ENCODE measurements around the gene ZBTB16. TPM values are rescaled to one million over a fixed set of nuclear protein-coding genes. Genes with fewer than 3 reads are reported as not detected.
A peak's percentile ranks its signal among the peaks of the same experiment; 100 is the strongest.

Gene ZBTB16
- total and polyA plus RNA-seq, 4 donors, result 32.9 to 283 (median 74.5) TPM

GRCh38 chr11:114250993-114251814 lies 191.7 kb downstream of the ZBTB16 start:
- 50 to 57% methylated on average over 14 of the region's 14 CpGs for WGBS, 2 donors
- no peak overlapping the region for H3K4me3 ChIP-seq (ENCODE audit: low read length in 2 of 2)
- no peaks in the 10 kb centered on the region for H3K4me1 ChIP-seq (ENCODE audit: control insufficient read depth in 1 of 2, insufficient read depth in 2 of 2, low read length in 2 of 2)
- peak overlapping the region in 1 of 2 donors; percentile 36 for H3K27ac ChIP-seq (ENCODE audit: low read depth in 1 of 2, low read length in 2 of 2)
- peak; percentile 61 to 85 for DNase-seq
- H3K27me3 ChIP-seq (ENCODE audit: control insufficient read depth in 1 of 2, insufficient read depth in 2 of 2, low read length in 1 of 2), result no peaks in the 10 kb centered on the region
- peaks cover 0 to 9% of the 10 kb centered on the region in 2 donors for H3K36me3 ChIP-seq (ENCODE audit: control insufficient read depth in 1 of 2, insufficient read depth in 2 of 2, low read length in 1 of 2)
- intact Hi-C loops (cut with DNase I), result no loop called here
- H3K9me3 ChIP-seq (ENCODE audit: control insufficient read depth, low read length), result no peaks in the 10 kb centered on the region
- ATAC-seq (ENCODE audit: low FRiP score), result peak; percentile 75

GRCh38 chr11:114251815-114252337 lies 192.4 kb downstream of the ZBTB16 start:
- Histone ChIP-seq H3K36me3 (ENCODE audit: control insufficient read depth in 1 of 2, insufficient read depth in 2 of 2, low read length in 1 of 2) (peaks cover 0 to 7% of the 10 kb centered on the region in 2 donors), H3K9me3 (ENCODE audit: control insufficient read depth, low read length) (no peaks in the 10 kb centered on the region), H3K27me3 (ENCODE audit: control insufficient read depth in 1 of 2, insufficient read depth in 2 of 2, low read length in 1 of 2) (no peaks in the 10 kb centered on the region), H3K4me1 (ENCODE audit: control insufficient read depth in 1 of 2, insufficient read depth in 2 of 2, low read length in 2 of 2) (peaks cover 0 to 1% of the 10 kb centered on the region in 2 donors), H3K27ac (ENCODE audit: low read depth in 1 of 2, low read length in 2 of 2) (peak overlapping the region in 1 of 2 donors; percentile 15), H3K4me3 (ENCODE audit: low read length in 2 of 2) (no peak overlapping the region)
- DNase-seq, result peak in 1 of 2 donors; percentile 66
- intact Hi-C loops (cut with DNase I), result no loop called here
- 38 to 46% methylated on average over 9 of the region's 9 CpGs for WGBS, 2 donors
- ATAC-seq (ENCODE audit: low FRiP score), result no peak

- no peak for ATAC-seq (ENCODE audit: low FRiP score)
- no peak overlapping the region for H3K4me3 ChIP-seq (ENCODE audit: low read length in 2 of 2)
- no peaks in the 10 kb centered on the region for H3K9me3 ChIP-seq (ENCODE audit: control insufficient read depth, low read length)
- intact Hi-C loops (cut with DNase I), result no loop called here
- H3K4me1 ChIP-seq (ENCODE audit: control insufficient read depth in 1 of 2, insufficient read depth in 2 of 2, low read length in 2 of 2), result peaks cover 0 to 8% of the 10 kb centered on the region in 2 donors
- H3K27me3 ChIP-seq (ENCODE audit: control insufficient read depth in 1 of 2, insufficient read depth in 2 of 2, low read length in 1 of 2), result no peaks in the 10 kb centered on the region
- 59 to 73% methylated on average over 9 of the region's 9 CpGs for WGBS, 2 donors
- no peak for DNase-seq
- H3K36me3 ChIP-seq (ENCODE audit: control insufficient read depth in 1 of 2, insufficient read depth in 2 of 2, low read length in 1 of 2), result peaks cover 0 to 5% of the 10 kb centered on the region in 2 donors
- no peak overlapping the region for H3K27ac ChIP-seq (ENCODE audit: low read depth in 1 of 2, low read length in 2 of 2)
These were observed 193.3 kb downstream of the ZBTB16 start for GRCh38 chr11:114252767-114253166.

GRCh38 chr11:114253771-114254170 lies 194.3 kb downstream of the ZBTB16 start:
- DNase-seq, result no peak
- intact Hi-C loops (cut with DNase I), result no loop called here
- no peak for ATAC-seq (ENCODE audit: low FRiP score)
- H3K4me3 ChIP-seq (ENCODE audit: low read length in 2 of 2), result no peak overlapping the region
- peaks cover 0 to 3% of the 10 kb centered on the region in 2 donors for H3K36me3 ChIP-seq (ENCODE audit: control insufficient read depth in 1 of 2, insufficient read depth in 2 of 2, low read length in 1 of 2)
- no peaks in the 10 kb centered on the region for H3K27me3 ChIP-seq (ENCODE audit: control insufficient read depth in 1 of 2, insufficient read depth in 2 of 2, low read length in 1 of 2)
- no peak overlapping the region for H3K27ac ChIP-seq (ENCODE audit: low read depth in 1 of 2, low read length in 2 of 2)
- H3K9me3 ChIP-seq (ENCODE audit: control insufficient read depth, low read length), result no peaks in the 10 kb centered on the region
- WGBS, 2 donors, result 37 to 40% methylated on average over 2 of the region's 2 CpGs
- peaks cover 0 to 8% of the 10 kb centered on the region in 2 donors for H3K4me1 ChIP-seq (ENCODE audit: control insufficient read depth in 1 of 2, insufficient read depth in 2 of 2, low read length in 2 of 2)

GRCh38 chr11:114254571-114255146 lies 195.1 kb downstream of the ZBTB16 start:
- WGBS, 2 donors, result 89% methylated on average over 14 of the region's 14 CpGs
- DNase-seq (no peak), ATAC-seq (ENCODE audit: low FRiP score) (no peak)
- Histone ChIP-seq H3K4me3 (ENCODE audit: low read length in 2 of 2) (no peak overlapping the region), H3K36me3 (ENCODE audit: control insufficient read depth in 1 of 2, insufficient read depth in 2 of 2, low read length in 1 of 2) (peaks cover 0 to 3% of the 10 kb centered on the region in 2 donors), H3K4me1 (ENCODE audit: control insufficient read depth in 1 of 2, insufficient read depth in 2 of 2, low read length in 2 of 2) (peaks cover 0 to 8% of the 10 kb centered on the region in 2 donors), H3K27me3 (ENCODE audit: control insufficient read depth in 1 of 2, insufficient read depth in 2 of 2, low read length in 1 of 2) (no peaks in the 10 kb centered on the region), H3K27ac (ENCODE audit: low read depth in 1 of 2, low read length in 2 of 2) (no peak overlapping the region), H3K9me3 (ENCODE audit: control insufficient read depth, low read length) (no peaks in the 10 kb centered on the region)
- intact Hi-C loops (cut with DNase I), result loop anchor here (5.0 kb wide), 2 partner anchors 57 to 192 kb away; no protein-coding TSS in a partner anchor

GRCh38 chr11:114255289-114255688 lies 195.8 kb downstream of the ZBTB16 start:
- no peak overlapping the region for H3K27ac ChIP-seq (ENCODE audit: low read depth in 1 of 2, low read length in 2 of 2)

GRCh38 chr11:114256176-114256966 lies 196.9 kb downstream of the ZBTB16 start:
- H3K27ac ChIP-seq (ENCODE audit: low read depth in 1 of 2, low read length in 2 of 2), result peak overlapping the region; percentile 1 to 19
- H3K9me3 ChIP-seq (ENCODE audit: control insufficient read depth, low read length), result no peaks in the 10 kb centered on the region
- no peaks in the 10 kb centered on the region for H3K36me3 ChIP-seq (ENCODE audit: control insufficient read depth in 1 of 2, insufficient read depth in 2 of 2, low read length in 1 of 2)
- ATAC-seq (ENCODE audit: low FRiP score) (no peak), DNase-seq (no peak)
- intact Hi-C loops (cut with DNase I), result loop anchor here (5.0 kb wide), 2 partner anchors 59 to 194 kb away; no protein-coding TSS in a partner anchor
- H3K4me1 ChIP-seq (ENCODE audit: control insufficient read depth in 1 of 2, insufficient read depth in 2 of 2, low read length in 2 of 2), result peaks cover 0 to 8% of the 10 kb centered on the region in 2 donors
- 76 to 78% methylated on average over 20 of the region's 20 CpGs for WGBS, 2 donors
- no peak overlapping the region for H3K4me3 ChIP-seq (ENCODE audit: low read length in 2 of 2)
- H3K27me3 ChIP-seq (ENCODE audit: control insufficient read depth in 1 of 2, insufficient read depth in 2 of 2, low read length in 1 of 2), result no peaks in the 10 kb centered on the region

More at GRCh38 chr11:114255289-114255688, 195.8 kb downstream of the ZBTB16 start:
- Histone ChIP-seq H3K4me3 (ENCODE audit: low read length in 2 of 2) (no peak overlapping the region), H3K27me3 (ENCODE audit: control insufficient read depth in 1 of 2, insufficient read depth in 2 of 2, low read length in 1 of 2) (no peaks in the 10 kb centered on the region), H3K36me3 (ENCODE audit: control insufficient read depth in 1 of 2, insufficient read depth in 2 of 2, low read length in 1 of 2) (peaks cover 0 to under 1% of the 10 kb centered on the region in 2 donors), H3K4me1 (ENCODE audit: control insufficient read depth in 1 of 2, insufficient read depth in 2 of 2, low read length in 2 of 2) (peaks cover 0 to 8% of the 10 kb centered on the region in 2 donors), H3K9me3 (ENCODE audit: control insufficient read depth, low read length) (no peaks in the 10 kb centered on the region)
- WGBS, 2 donors, result 83 to 86% methylated on average over 11 of the region's 11 CpGs
- intact Hi-C loops (cut with DNase I), result loop anchor here (5.0 kb wide), 2 partner anchors 58 to 193 kb away; no protein-coding TSS in a partner anchor
- DNase-seq (no peak), ATAC-seq (ENCODE audit: low FRiP score) (no peak)

GRCh38 chr11:114256967-114257286 lies 197.4 kb downstream of the ZBTB16 start:
- WGBS, 2 donors, result 61 to 63% methylated on average over 10 of the region's 10 CpGs
- H3K27ac ChIP-seq (ENCODE audit: low read depth in 1 of 2, low read length in 2 of 2), result peak overlapping the region; percentile 1 to 19
- H3K4me1 ChIP-seq (ENCODE audit: control insufficient read depth in 1 of 2, insufficient read depth in 2 of 2, low read length in 2 of 2), result peaks cover 0 to 8% of the 10 kb centered on the region in 2 donors
- ATAC-seq (ENCODE audit: low FRiP score) (no peak), DNase-seq (no peak)
- no peaks in the 10 kb centered on the region for H3K27me3 ChIP-seq (ENCODE audit: control insufficient read depth in 1 of 2, insufficient read depth in 2 of 2, low read length in 1 of 2)
- intact Hi-C loops (cut with DNase I), result loop anchor here (5.0 kb wide), 2 partner anchors 60 to 195 kb away; no protein-coding TSS in a partner anchor
- H3K4me3 ChIP-seq (ENCODE audit: low read length in 2 of 2), result no peak overlapping the region
- H3K9me3 ChIP-seq (ENCODE audit: control insufficient read depth, low read length), result no peaks in the 10 kb centered on the region
- H3K36me3 ChIP-seq (ENCODE audit: control insufficient read depth in 1 of 2, insufficient read depth in 2 of 2, low read length in 1 of 2), result no peaks in the 10 kb centered on the region

Measured in aorta (tissue), 5 donors.